Natural killer cell treated with Interleukin-12 subunit alpha and Interleukin-12 subunit beta and Interleukin-15 and Interleukin-18, amount 100 ng/mL, for 72 hours (primary cell): Measurements from ENCODE around the gene CD52. TPM values are rescaled to one million over a fixed set of nuclear protein-coding genes. Genes with fewer than 3 reads are reported as not detected.

Experiments
- ATAC-seq, 2 donors: fragments of 150-1000 bp; cut with Tn5 transposase in 1 of 2; sonication (Bioruptor Pico), chemical (Tn5 transposase) in 1 of 2; 2 replicates each; pipeline ENCODE4 v1.10.0; 2021
- DNase-seq: peaks from one replicate; pipeline ENCODE4 v3.0.0; 2022; ENCODE audit warnings: low spot score
- H3K27ac Mint-ChIP-seq, 2 donors: 1 replicate in 1 of 2; 2 replicates in 1 of 2; pipeline ENCODE4 v1.8.0; 2022; ENCODE audit warnings: mixed read lengths in 2 of 2, mild to moderate bottlenecking in 1 of 2, moderate library complexity in 1 of 2
- H3K27me3 Mint-ChIP-seq, 2 donors: 1 replicate in 1 of 2; 2 replicates in 1 of 2; pipeline ENCODE4 v1.8.0; 2022; ENCODE audit warnings: mixed read lengths in 2 of 2
- H3K36me3 Mint-ChIP-seq: one replicate; pipeline ENCODE4 v1.8.0; 2022; ENCODE audit warnings: mixed read lengths
- H3K4me1 Mint-ChIP-seq, 2 donors: 1 replicate in 1 of 2; 2 replicates in 1 of 2; pipeline ENCODE4 v1.8.0; 2022; ENCODE audit warnings: low read depth in 2 of 2, mixed read lengths in 2 of 2, mild to moderate bottlenecking in 1 of 2
- H3K4me3 Mint-ChIP-seq: one replicate; pipeline ENCODE4 v1.8.0; 2022; ENCODE audit warnings: mixed read lengths
- H3K9me3 Mint-ChIP-seq: 2 replicates; pipeline ENCODE4 v1.8.0; 2022; ENCODE audit warnings: mixed read lengths
- total RNA-seq, 2 donors: library from RNA; stranded (reverse); gene quantifications; one replicate each; pipeline ENCODE4 v1.2.3, GENCODE V29; 2022

The CD52 gene
- total RNA-seq, 2 donors from 2014 or later: 8.1 to 17.2 TPM

GRCh38 chr1:26368486-26368885, 50.7 kb downstream of the CD52 start:
- Mint-ChIP-seq H3K27me3 (peaks cover 20 to 29% of the 10 kb centered on the region in 2 donors), H3K27ac (no peak overlapping the region), H3K4me1 (peaks cover 42 to 49% of the 10 kb centered on the region in 2 donors), H3K9me3 (peaks cover 3% of the 10 kb centered on the region), H3K4me3 (no peak overlapping the region), H3K36me3 (peaks cover 5% of the 10 kb centered on the region)
- DNase-seq (no peak), ATAC-seq (no peak)

Other genes starting within 250 kb of the CD52 start
- gene PDIK1L, start 206.1 kb upstream of the CD52 start, total RNA-seq: 1 to 10 TPM; 8.8 to 9.0 TPM
- not detected for gene FAM110D, start 158.9 kb upstream of the CD52 start, total RNA-seq
- not detected for gene C1orf232, start 149.0 kb upstream of the CD52 start, total RNA-seq
- 10 to 100 TPM; 36.6 to 73.8 TPM for gene ZNF593, start 148.1 kb upstream of the CD52 start, total RNA-seq
- gene ZNF593OS, start 146.1 kb upstream of the CD52 start, total RNA-seq: not detected
- gene CNKSR1, start 140.5 kb upstream of the CD52 start, total RNA-seq: 1 to 10 TPM in 1 of 2 donors, not detected in 1; 2.5 TPM
- gene CATSPER4, start 127.4 kb upstream of the CD52 start, total RNA-seq: not detected
- gene CEP85, start 83.8 kb upstream of the CD52 start, total RNA-seq: 10 to 100 TPM; 21.0 to 57.5 TPM
- gene SH3BGRL3, start 37.9 kb upstream of the CD52 start, total RNA-seq: 100 to 1,000 TPM; 203 to 249 TPM
- 10 to 100 TPM in 1 of 2 donors, 1 to 10 TPM in 1; 9.9 to 24.8 TPM for gene UBXN11, start 11.3 kb upstream of the CD52 start, total RNA-seq
- under 1 TPM in 1 of 2 donors, not detected in 1; 0.95 TPM for gene CRYBG2, start 36.2 kb downstream of the CD52 start, total RNA-seq
- gene ZNF683, start 54.8 kb downstream of the CD52 start, total RNA-seq: not detected
- not detected for gene LIN28A, start 92.9 kb downstream of the CD52 start, total RNA-seq
- 10 to 100 TPM; 63.5 to 87.7 TPM for gene DHDDS, start 114.4 kb downstream of the CD52 start, total RNA-seq
- 100 to 1,000 TPM; 493 to 648 TPM for gene HMGN2, start 154.5 kb downstream of the CD52 start, total RNA-seq
- 100 to 1,000 TPM; 324 to 369 TPM for gene RPS6KA1, start 211.8 kb downstream of the CD52 start, total RNA-seq